AG04450 (cell line): Measurements from ENCODE around the gene PRKN. TPM values are rescaled to one million over a fixed set of nuclear protein-coding genes. Genes with fewer than 3 reads are reported as not detected.

Experiments used
- CTCF ChIA-PET: fragments of 300-600, 350-600 bp; formaldehyde crosslinking; extraction: SDS; loops from one replicate; lab custom pipeline; 2022; ENCODE audit warnings: antibody characterized with exemption, inconsistent platforms; lab: Charles Lee
- POLR2A ChIA-PET: fragments of 350-600 bp; formaldehyde crosslinking; extraction: SDS; loops from one replicate; lab custom pipeline; 2021; ENCODE audit warnings: antibody characterized with exemption, inconsistent platforms; lab: Yijun Ruan, JAX
- DNase-seq: peaks from one replicate; pipeline ENCODE4 v3.0.0-alpha.2; 2011; ENCODE audit warnings: low read depth, low spot score
- H3K27ac ChIP-seq: one replicate; pipeline ENCODE4 v1.5.1; 2012; ENCODE audit warnings: low read depth, low read length, control low read depth
- H3K27me3 ChIP-seq: one replicate; pipeline ENCODE4 v1.6.0; 2012; ENCODE audit warnings: low read length; ENCODE audit not compliant: control insufficient read depth, insufficient read depth
- H3K4me3 ChIP-seq: 2 replicates; pipeline ENCODE4 v1.5.1; 2011; ENCODE audit warnings: mild to moderate bottlenecking, low read depth, low read length, control low read depth
- H3K9me3 ChIP-seq: 2 replicates; pipeline ENCODE4 v1.5.1; 2012; ENCODE audit warnings: low read length; ENCODE audit not compliant: control insufficient read depth, insufficient read depth
- CTCF ChIP-seq: IDR thresholded peaks from 2 replicates; pipeline ENCODE4 v1.5.1; 2011; ENCODE audit warnings: low read depth, low read length, control low read depth, inconsistent platforms
- polyA plus RNA-seq: library from polyadenylated mRNA; depleted of rRNA; stranded (reverse); fragments of >200 nt; gene quantifications from 2 replicates; pipeline ENCODE4 v1.2.3, GENCODE V29; 2011

The PRKN gene
- polyA plus RNA-seq, 1 experiment, result not detected

GRCh38 chr6:162219266-162219665 lies 508.3 kb downstream of the PRKN start:
- ChIA-PET CTCF (no interaction called here), POLR2A (no interaction called here)
- no peak for TF ChIP-seq CTCF
- DNase-seq, result no peak
- Histone ChIP-seq H3K27me3 (no peaks in the 10 kb centered on the region), H3K27ac (no peak overlapping the region), H3K9me3 (peaks cover 12% of the 10 kb centered on the region), H3K4me3 (no peak overlapping the region)

GRCh38 chr6:162217811-162218493 lies 509.6 kb downstream of the PRKN start:
- Histone ChIP-seq H3K27ac (no peak overlapping the region), H3K9me3 (peaks cover 19% of the 10 kb centered on the region), H3K27me3 (no peaks in the 10 kb centered on the region), H3K4me3 (no peak overlapping the region)
- no peak for TF ChIP-seq CTCF
- ChIA-PET POLR2A (no interaction called here), CTCF (no interaction called here)
- DNase-seq, result no peak

- POLR2A ChIA-PET, result no interaction called here
- Histone ChIP-seq H3K9me3 (peaks cover 19% of the 10 kb centered on the region), H3K27me3 (no peaks in the 10 kb centered on the region), H3K4me3 (no peak overlapping the region), H3K27ac (no peak overlapping the region)
- CTCF ChIA-PET, result no interaction called here
- DNase-seq, result no peak
- no peak for TF ChIP-seq CTCF
These were observed 510.5 kb downstream of the PRKN start for GRCh38 chr6:162217058-162217457.

DNA sequence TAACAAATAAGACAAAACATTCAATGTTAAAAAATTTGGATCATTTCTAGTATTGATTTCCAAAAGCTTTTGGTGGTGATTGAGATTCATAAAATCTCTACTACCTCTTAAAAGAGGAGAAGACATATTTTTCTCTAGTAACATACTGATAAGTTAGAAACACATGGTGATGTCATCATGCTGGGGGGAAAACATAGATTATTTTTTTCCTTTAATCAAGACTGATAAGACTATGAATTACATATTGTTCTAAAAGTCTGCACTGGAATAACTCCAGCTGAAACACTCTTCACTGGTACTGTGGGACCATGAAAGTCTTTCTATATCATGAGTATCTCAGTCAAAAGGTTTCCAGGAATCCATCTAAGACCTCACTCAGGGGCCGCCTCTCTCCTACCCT lies 515.8 kb downstream of the PRKN start:
- no peaks in the 10 kb centered on the region for H3K27me3 ChIP-seq
- no peak for TF ChIP-seq CTCF
- POLR2A ChIA-PET, result no interaction called here
- H3K4me3 ChIP-seq, result no peak overlapping the region
- no peak overlapping the region for H3K27ac ChIP-seq
- CTCF ChIA-PET, result no interaction called here
- no peak for DNase-seq
- H3K9me3 ChIP-seq, result peaks cover 20% of the 10 kb centered on the region

- TF ChIP-seq CTCF, result no peak
- CTCF ChIA-PET, result no interaction called here
- no peaks in the 10 kb centered on the region for H3K27me3 ChIP-seq
- H3K9me3 ChIP-seq, result peaks cover 25% of the 10 kb centered on the region
- no peak for DNase-seq
- POLR2A ChIA-PET, result no interaction called here
- H3K4me3 ChIP-seq, result no peak overlapping the region
- H3K27ac ChIP-seq, result no peak overlapping the region
These were observed 516.5 kb downstream of the PRKN start for GRCh38 chr6:162211022-162211421.
